Stimulated activated naive CD8-positive, alpha-beta T cell treated with anti-CD3 and anti-CD28 coated beads, Interleukin-15, Interleukin-2, amounts not matched to agents 100 ng/mL and 50 ng/mL, for 24 hours (primary cell): ENCODE results near the gene NAP1L4.

Source experiments
- H3K27ac Mint-ChIP-seq: one replicate; pipeline ENCODE4 v1.8.0; 2021; ENCODE audit warnings: mild to moderate bottlenecking, mixed read lengths
- H3K27me3 Mint-ChIP-seq: one replicate; pipeline ENCODE4 v1.8.0; 2021; ENCODE audit warnings: mixed read lengths
- H3K36me3 Mint-ChIP-seq: one replicate; pipeline ENCODE4 v1.8.0; 2021; ENCODE audit warnings: low read depth, mixed read lengths
- H3K4me1 Mint-ChIP-seq: one replicate; pipeline ENCODE4 v1.8.0; 2021; ENCODE audit warnings: low read depth, mixed read lengths
- H3K4me3 Mint-ChIP-seq: one replicate; pipeline ENCODE4 v1.8.0; 2021; ENCODE audit warnings: mild to moderate bottlenecking, mixed read lengths
- H3K9me3 Mint-ChIP-seq: one replicate; pipeline ENCODE4 v1.8.0; 2021; ENCODE audit warnings: mixed read lengths

The NAP1L4 gene

GRCh38 chr11:3016861-3017260 is 24.7 kb upstream of the NAP1L4 start:
- Mint-ChIP-seq H3K4me1 (peaks cover 51% of the 10 kb centered on the region), H3K27ac (no peak overlapping the region), H3K4me3 (no peak overlapping the region), H3K9me3 (no peaks in the 10 kb centered on the region), H3K27me3 (no peaks in the 10 kb centered on the region), H3K36me3 (peaks cover 60% of the 10 kb centered on the region)

- peaks cover 41% of the 10 kb centered on the region for H3K4me1 Mint-ChIP-seq
- H3K4me3 Mint-ChIP-seq, result no peak overlapping the region
- no peaks in the 10 kb centered on the region for H3K9me3 Mint-ChIP-seq
- no peaks in the 10 kb centered on the region for H3K27me3 Mint-ChIP-seq
- no peak overlapping the region for H3K27ac Mint-ChIP-seq
- H3K36me3 Mint-ChIP-seq, result peaks cover 59% of the 10 kb centered on the region
Observed at GRCh38 chr11:3015796-3016195, 23.7 kb upstream of the NAP1L4 start.

GRCh38 chr11:3014943-3015342 is 22.8 kb upstream of the NAP1L4 start:
- Mint-ChIP-seq H3K4me1 (peaks cover 41% of the 10 kb centered on the region), H3K36me3 (peaks cover 56% of the 10 kb centered on the region), H3K27me3 (no peaks in the 10 kb centered on the region), H3K27ac (peak overlapping the region; percentile 70), H3K9me3 (no peaks in the 10 kb centered on the region), H3K4me3 (no peak overlapping the region)

GRCh38 chr11:3014057-3014938 is 22.2 kb upstream of the NAP1L4 start:
- Mint-ChIP-seq H3K9me3 (no peaks in the 10 kb centered on the region), H3K36me3 (peaks cover 56% of the 10 kb centered on the region), H3K27ac (peak overlapping the region; percentile 70), H3K4me1 (peaks cover 41% of the 10 kb centered on the region), H3K4me3 (peak overlapping the region; percentile 7), H3K27me3 (no peaks in the 10 kb centered on the region)

- Mint-ChIP-seq H3K9me3 (no peaks in the 10 kb centered on the region), H3K27ac (no peak overlapping the region), H3K36me3 (peaks cover 46% of the 10 kb centered on the region), H3K4me3 (no peak overlapping the region), H3K4me1 (peaks cover 55% of the 10 kb centered on the region), H3K27me3 (no peaks in the 10 kb centered on the region)
Observed at GRCh38 chr11:3011891-3012885, 20.1 kb upstream of the NAP1L4 start.

- Mint-ChIP-seq H3K36me3 (peaks cover 44% of the 10 kb centered on the region), H3K9me3 (no peaks in the 10 kb centered on the region), H3K4me3 (no peak overlapping the region), H3K27me3 (no peaks in the 10 kb centered on the region), H3K27ac (no peak overlapping the region), H3K4me1 (peaks cover 53% of the 10 kb centered on the region)
Observed at GRCh38 chr11:3010521-3011275, 18.6 kb upstream of the NAP1L4 start.

GRCh38 chr11:3010004-3010403 is 17.9 kb upstream of the NAP1L4 start:
- no peak overlapping the region for H3K4me3 Mint-ChIP-seq
- H3K27me3 Mint-ChIP-seq, result no peaks in the 10 kb centered on the region
- H3K9me3 Mint-ChIP-seq, result no peaks in the 10 kb centered on the region
- H3K36me3 Mint-ChIP-seq, result peaks cover 42% of the 10 kb centered on the region
- peak overlapping the region; percentile 10 for H3K27ac Mint-ChIP-seq
- peaks cover 48% of the 10 kb centered on the region for H3K4me1 Mint-ChIP-seq

GRCh38 chr11:3009481-3009880 is 17.4 kb upstream of the NAP1L4 start:
- H3K36me3 Mint-ChIP-seq, result peaks cover 40% of the 10 kb centered on the region

GRCh38 chr11:3008746-3009336 is 16.7 kb upstream of the NAP1L4 start:
- H3K4me1 Mint-ChIP-seq, result peaks cover 36% of the 10 kb centered on the region
- no peak overlapping the region for H3K27ac Mint-ChIP-seq
- no peak overlapping the region for H3K4me3 Mint-ChIP-seq
- H3K9me3 Mint-ChIP-seq, result no peaks in the 10 kb centered on the region
- no peaks in the 10 kb centered on the region for H3K27me3 Mint-ChIP-seq
- peaks cover 47% of the 10 kb centered on the region for H3K36me3 Mint-ChIP-seq

More at GRCh38 chr11:3009481-3009880, 17.4 kb upstream of the NAP1L4 start:
- Mint-ChIP-seq H3K4me3 (no peak overlapping the region), H3K4me1 (peaks cover 42% of the 10 kb centered on the region), H3K27ac (peak overlapping the region; percentile 10), H3K27me3 (no peaks in the 10 kb centered on the region), H3K9me3 (no peaks in the 10 kb centered on the region)

- Mint-ChIP-seq H3K4me1 (peaks cover 32% of the 10 kb centered on the region), H3K27ac (peak overlapping the region; percentile 16), H3K9me3 (no peaks in the 10 kb centered on the region), H3K4me3 (no peak overlapping the region), H3K36me3 (peaks cover 55% of the 10 kb centered on the region), H3K27me3 (no peaks in the 10 kb centered on the region)
Observed at GRCh38 chr11:3007404-3008010, 15.4 kb upstream of the NAP1L4 start.

GRCh38 chr11:3006505-3007260 is 14.6 kb upstream of the NAP1L4 start:
- H3K27ac Mint-ChIP-seq, result peak overlapping the region; percentile 11
- H3K4me3 Mint-ChIP-seq, result no peak overlapping the region
- no peaks in the 10 kb centered on the region for H3K27me3 Mint-ChIP-seq
- peaks cover 59% of the 10 kb centered on the region for H3K36me3 Mint-ChIP-seq
- H3K4me1 Mint-ChIP-seq, result peaks cover 32% of the 10 kb centered on the region
- H3K9me3 Mint-ChIP-seq, result no peaks in the 10 kb centered on the region

- Mint-ChIP-seq H3K4me3 (no peak overlapping the region), H3K27me3 (no peaks in the 10 kb centered on the region), H3K4me1 (peaks cover 28% of the 10 kb centered on the region), H3K36me3 (peaks cover 63% of the 10 kb centered on the region), H3K9me3 (no peaks in the 10 kb centered on the region), H3K27ac (no peak overlapping the region)
Observed at GRCh38 chr11:3004481-3004880, 12.4 kb upstream of the NAP1L4 start.
